Measurements from ENCODE around the gene ZNF638. TPM values are rescaled to one million over a fixed set of nuclear protein-coding genes. Genes with fewer than 3 reads are reported as not detected.

ZNF638 gene
- polyA plus RNA-seq, 1 of the 3 experiments (the other 2 are of a cell fraction) = 28.1 TPM

GRCh38 chr2:71299507-71299906, 32.1 kb upstream of the ZNF638 start (continued):
- TF ChIP-seq USF2 (IDR thresholded peaks at IDR 0.05; ENCODE audit: borderline replicate concordance, low read depth, low read length) (no peak), GATA2 (CRISPR knock-in tag; IDR thresholded peaks at IDR 0.05) (no peak), NFIC (IDR thresholded peaks at IDR 0.05; ENCODE audit: borderline replicate concordance) (no peak)

DNA sequence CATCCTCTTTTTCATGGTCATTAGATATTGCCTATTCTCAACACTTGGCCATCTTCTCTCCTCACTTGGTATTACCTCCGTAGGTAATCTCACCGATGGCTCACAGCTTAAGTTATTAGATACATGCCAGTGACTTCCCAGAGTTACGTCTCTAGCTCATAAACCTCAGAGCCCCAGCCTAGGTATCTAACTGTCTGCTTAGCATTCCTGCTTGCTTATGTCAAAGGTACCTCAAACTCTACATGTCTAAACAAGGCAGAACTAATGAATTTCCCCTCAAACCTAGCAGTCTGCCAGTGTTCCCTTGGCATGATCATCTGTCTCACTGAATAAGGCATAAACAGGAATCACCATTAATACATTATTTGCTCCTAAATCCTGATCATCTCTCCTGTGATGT, 27.7 kb upstream of the ZNF638 start:
- ChIA-PET POLR2A (no interaction called here), CTCF (interaction anchor here (2.6 kb wide), 1 partner anchor 206 kb away, joined by 11 read pairs; no protein-coding TSS in a partner anchor)
- Histone ChIP-seq H3K27me3 (ENCODE audit: insufficient read depth) (no peaks in the 10 kb centered on the region), H3K79me2 (ENCODE audit: insufficient read depth) (0 out of 2 replicates have a peak, but pooled peaks cover 5% of the 10 kb centered on the region), H3F3A (replicated peaks; ENCODE audit: insufficient read depth) (no peaks in the 10 kb centered on the region), H3K9me2 (no peaks in the 10 kb centered on the region), H3K27ac (ENCODE audit: low read depth in 2 of 2, low read length in 1 of 2) (no peak overlapping the region), H3K36me3 (replicated peaks in 1 of 2; ENCODE audit: control insufficient read depth in 1 of 2, insufficient read depth in 2 of 2, low read length in 1 of 2) (no peaks in the 10 kb centered on the region), H3K9me3 (no peaks in the 10 kb centered on the region), H2AFZ (ENCODE audit: low read depth) (no peak overlapping the region), H3K9ac (no peak overlapping the region), H3K4me1 (ENCODE audit: control insufficient read depth in 1 of 2, insufficient read depth in 2 of 2, low read depth in 1 of 2, low read length in 1 of 2) (no peaks in the 10 kb centered on the region), H4K20me1 (ENCODE audit: insufficient read depth) (no peaks in the 10 kb centered on the region), H3K4me3 (ENCODE audit: low read depth in 2 of 2, low read length in 1 of 2) (no peak overlapping the region), H3K4me2 (no peak overlapping the region)
- 97% methylated on average over 3 of the region's 3 CpGs for WGBS (ENCODE audit: low lambda C conversion rate)
- no peak for DNase-seq
- TF ChIP-seq MEF2A (IDR thresholded peaks at IDR 0.05; ENCODE audit: borderline replicate concordance, low read depth) (no peak), POLR2AphosphoS5 (IDR thresholded peaks at IDR 0.05; ENCODE audit: low read depth, low read length) (no peak), IRF3 (IDR thresholded peaks at IDR 0.05; ENCODE audit: low read depth, low read length) (no peak), MAX (IDR thresholded peaks at IDR 0.05; ENCODE audit: low read depth) (no peak)

GRCh38 chr2:71306762-71307161, 24.8 kb upstream of the ZNF638 start:
- WGBS (ENCODE audit: low lambda C conversion rate) = 95% methylated on average over 3 of the region's 3 CpGs
- ChIA-PET POLR2A (no interaction called here), CTCF (no interaction called here)
- H2AFZ ChIP-seq (ENCODE audit: low read depth) = no peak overlapping the region
- H3K36me3 ChIP-seq (replicated peaks in 1 of 2; ENCODE audit: control insufficient read depth in 1 of 2, insufficient read depth in 2 of 2, low read length in 1 of 2) = no peaks in the 10 kb centered on the region
- TF ChIP-seq NRF1 (IDR thresholded peaks at IDR 0.05; ENCODE audit: low read depth, low read length) (no peak), FOSL2 (IDR thresholded peaks at IDR 0.05; ENCODE audit: borderline replicate concordance, low read depth) (no peak), IRF3 (IDR thresholded peaks at IDR 0.05; ENCODE audit: low read depth, low read length) (no peak)
- TF ChIP-seq, protein P1, sequence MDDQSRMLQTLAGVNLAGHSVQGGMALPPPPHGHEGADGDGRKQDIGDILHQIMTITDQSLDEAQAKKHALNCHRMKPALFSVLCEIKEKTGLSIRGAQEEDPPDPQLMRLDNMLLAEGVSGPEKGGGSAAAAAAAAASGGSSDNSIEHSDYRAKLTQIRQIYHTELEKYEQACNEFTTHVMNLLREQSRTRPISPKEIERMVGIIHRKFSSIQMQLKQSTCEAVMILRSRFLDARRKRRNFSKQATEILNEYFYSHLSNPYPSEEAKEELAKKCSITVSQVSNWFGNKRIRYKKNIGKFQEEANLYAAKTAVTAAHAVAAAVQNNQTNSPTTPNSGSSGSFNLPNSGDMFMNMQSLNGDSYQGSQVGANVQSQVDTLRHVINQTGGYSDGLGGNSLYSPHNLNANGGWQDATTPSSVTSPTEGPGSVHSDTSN (IDR thresholded peaks at IDR 0.05) = no peak
- no peaks in the 10 kb centered on the region for H3K27me3 ChIP-seq (ENCODE audit: insufficient read depth)
- H3K79me2 ChIP-seq (ENCODE audit: insufficient read depth) = no peaks in the 10 kb centered on the region
- H3K4me1 ChIP-seq (ENCODE audit: control insufficient read depth in 1 of 2, insufficient read depth in 2 of 2, low read depth in 1 of 2, low read length in 1 of 2) = no peaks in the 10 kb centered on the region
- no peak overlapping the region for H3K9ac ChIP-seq
- H3K27ac ChIP-seq (ENCODE audit: low read depth in 2 of 2, low read length in 1 of 2) = no peak overlapping the region
- DNase-seq = no peak
- no peak overlapping the region for H3K4me3 ChIP-seq (ENCODE audit: low read depth in 2 of 2, low read length in 1 of 2)
- H3K9me2 ChIP-seq = no peaks in the 10 kb centered on the region
- H3K4me2 ChIP-seq = no peak overlapping the region
- H4K20me1 ChIP-seq (ENCODE audit: insufficient read depth) = no peaks in the 10 kb centered on the region
- no peaks in the 10 kb centered on the region for H3F3A ChIP-seq (replicated peaks; ENCODE audit: insufficient read depth)
- no peaks in the 10 kb centered on the region for H3K9me3 ChIP-seq
